SK-N-SH (cell line): ENCODE measurements around the gene ZNF296. TPM values are rescaled to one million over a fixed set of nuclear protein-coding genes. Genes with fewer than 3 reads are reported as not detected.

Experiments used
- CTCF ChIA-PET: fragments of 300-600, 350-600 bp; formaldehyde crosslinking; extraction: SDS; loops from one replicate; lab custom pipeline; 2021; lab: Yijun Ruan, JAX
- POLR2A ChIA-PET: fragments of 350-600 bp; sonication (Branson Sonifier 250); formaldehyde crosslinking; extraction: SDS; loops from one replicate; lab custom pipeline; 2020; ENCODE audit warnings: antibody characterized with exemption, inconsistent platforms; lab: Yijun Ruan, JAX
- DNase-seq: peaks from one replicate; pipeline ENCODE4 v3.0.0; 2012
- H2AFZ ChIP-seq: fragments of 200-600 bp; sonication (generic); 2 replicates; pipeline ENCODE4 v1.8.1; 2016; ENCODE audit warnings: antibody characterized with exemption, mild to moderate bottlenecking, low read depth
- H3F3A ChIP-seq: fragments of 200-600 bp; sonication (generic); replicated peaks from 2 replicates; pipeline ENCODE3; 2016; ENCODE audit warnings: antibody characterized with exemption, mild to moderate bottlenecking; ENCODE audit not compliant: insufficient read depth
- H3K27ac ChIP-seq, 2 experiments: fragments of 200-500 bp in 1 of 2; fragments of 200-600 bp in 1 of 2; sonication (Bioruptor generic) in 1 of 2; sonication (generic), shearing (Covaris generic) in 1 of 2; 2 replicates each; pipeline versions ENCODE4 v1.5.1 to v1.6.1; 2014 to 2016; ENCODE audit warnings: low read depth in 2 of 2, inconsistent platforms in 1 of 2, low read length in 1 of 2, mild to moderate bottlenecking in 1 of 2, mixed read lengths in 1 of 2
- H3K27me3 ChIP-seq: fragments of 200-600 bp; sonication (generic), shearing (Covaris generic); 2 replicates; pipeline ENCODE4 v1.6.1; 2016; ENCODE audit warnings: mixed run types; ENCODE audit not compliant: insufficient read depth
- H3K36me3 ChIP-seq, 2 experiments: fragments of 200-500 bp in 1 of 2; fragments of 200-600 bp in 1 of 2; sonication (Bioruptor generic) in 1 of 2; sonication (generic) in 1 of 2; replicated peaks in 1 of 2; 2 replicates each; pipeline versions ENCODE3 to v1.5.1; 2014 to 2016; ENCODE audit warnings: low read length in 1 of 2, mild to moderate bottlenecking in 1 of 2; ENCODE audit not compliant: insufficient read depth in 2 of 2, control insufficient read depth in 1 of 2
- H3K4me1 ChIP-seq, 2 experiments: fragments of 200-500 bp in 1 of 2; fragments of 200-600 bp in 1 of 2; sonication (Bioruptor generic) in 1 of 2; sonication (generic), shearing (Covaris generic) in 1 of 2; 2 replicates each; pipeline versions ENCODE4 v1.5.1 to v1.6.1; 2014 to 2016; ENCODE audit warnings: low read depth in 1 of 2, low read length in 1 of 2, mixed run types in 1 of 2; ENCODE audit not compliant: insufficient read depth in 2 of 2, control insufficient read depth in 1 of 2
- H3K4me2 ChIP-seq: fragments of 200-600 bp; sonication (generic), shearing (Covaris generic); 2 replicates; pipeline ENCODE4 v1.6.1; 2017; ENCODE audit warnings: mixed run types
- H3K4me3 ChIP-seq, 2 experiments: fragments of 200-500 bp in 1 of 2; fragments of 200-600 bp in 1 of 2; sonication (Bioruptor generic) in 1 of 2; sonication (generic), shearing (Covaris generic) in 1 of 2; 2 replicates each; pipeline versions ENCODE4 v1.5.1 to v1.8.1; 2014 to 2016; ENCODE audit warnings: low read depth in 2 of 2, inconsistent platforms in 1 of 2, low read length in 1 of 2, mild to moderate bottlenecking in 1 of 2, mixed read lengths in 1 of 2, moderate library complexity in 1 of 2
- H3K79me2 ChIP-seq: fragments of 200-600 bp; sonication (generic); 2 replicates; pipeline ENCODE4 v1.8.1; 2017; ENCODE audit warnings: mild to moderate bottlenecking; ENCODE audit not compliant: insufficient read depth
- H3K9ac ChIP-seq: fragments of 200-600 bp; sonication (generic); 2 replicates; pipeline ENCODE4 v1.6.1; 2017; ENCODE audit warnings: mixed run types
- H3K9me2 ChIP-seq: fragments of 200-600 bp; sonication (generic); 2 replicates; pipeline ENCODE4 v1.6.1; 2017; ENCODE audit warnings: mixed run types
- H3K9me3 ChIP-seq: fragments of 200-600 bp; sonication (generic); 2 replicates; pipeline ENCODE4 v1.6.1; 2017; ENCODE audit warnings: mixed run types, mild to moderate bottlenecking, moderate library complexity
- H4K20me1 ChIP-seq: fragments of 200-600 bp; sonication (generic); 2 replicates; pipeline ENCODE4 v1.6.1; 2017; ENCODE audit warnings: mild to moderate bottlenecking, mixed run types; ENCODE audit not compliant: insufficient read depth
- CHD2 ChIP-seq: fragments of 150-350 bp; IDR thresholded peaks from 2 replicates; pipeline ENCODE4 v1.6.1; 2018; ENCODE audit warnings: low read length; ENCODE audit not compliant: partially characterized antibody
- JUND ChIP-seq: IDR thresholded peaks from 2 replicates; pipeline ENCODE4 v1.4.0; 2012
- MEF2A ChIP-seq: IDR thresholded peaks from 2 replicates; pipeline ENCODE4 v1.4.0; 2012; ENCODE audit warnings: low read depth, borderline replicate concordance
- RAD21 ChIP-seq: IDR thresholded peaks from 2 replicates; pipeline ENCODE4 v1.6.1; 2012; ENCODE audit warnings: mild to moderate bottlenecking, low read length
- RCOR1 ChIP-seq: fragments of 150-350 bp; IDR thresholded peaks from 2 replicates; pipeline ENCODE4 v1.6.1; 2017; ENCODE audit warnings: antibody characterized with exemption, low read length
- REST ChIP-seq: IDR thresholded peaks from 2 replicates; pipeline ENCODE4 v1.6.1; 2012; ENCODE audit warnings: mild to moderate bottlenecking, low read depth, low read length, moderate library complexity
- USF1 ChIP-seq: IDR thresholded peaks from 2 replicates; pipeline ENCODE4 v1.4.0; 2012; ENCODE audit warnings: low read depth, borderline replicate concordance
- USF2 ChIP-seq: fragments of 150-350 bp; IDR thresholded peaks from 2 replicates; pipeline ENCODE4 v1.6.1; 2017; ENCODE audit warnings: antibody characterized with exemption, low read length, low read depth, borderline replicate concordance
- WGBS: methylation state at CpG from one replicate; pipeline ENCODE4 v1.1.6; 2017; ENCODE audit warnings: low lambda C conversion rate; 5-methylcytosine and 5-hydroxymethylcytosine counted together
- polyA plus RNA-seq, 3 experiments: library from polyadenylated mRNA; depleted of rRNA; stranded (reverse); fragments of >200 nt; gene quantifications; 2 replicates each; pipeline ENCODE4 v1.2.3, GENCODE V29; 2012
- TF ChIP-seq, protein P1 (sequence below): fragments of 200-600 bp; sonication (generic); IDR thresholded peaks from 2 replicates; pipeline ENCODE4 v1.6.1; 2017; ENCODE audit warnings: antibody characterized with exemption, mild to moderate bottlenecking, moderate library complexity

The ZNF296 gene
- polyA plus RNA-seq, 1 of the 3 experiments (the other 2 are of a cell fraction) = 0.21 TPM

- 96% methylated on average over 6 of the region's 6 CpGs for WGBS
- ChIA-PET CTCF (interaction anchor here (1.0 to 2.7 kb wide), 3 partner anchors 8 to 14 kb away, joined by 3 to 24 read pairs (median 6); no protein-coding TSS in a partner anchor), POLR2A (no interaction called here)
- Histone ChIP-seq H3F3A (no peaks in the 10 kb centered on the region), H3K27ac (no peak overlapping the region; a peak in 1 of 4 replicates), H3K4me1 (peaks cover 0 to 24% of the 10 kb centered on the region in 2 experiments; a peak in 1 of 4 replicates), H3K79me2 (peaks cover 76% of the 10 kb centered on the region), H3K9me3 (no peaks in the 10 kb centered on the region), H4K20me1 (peaks cover 83% of the 10 kb centered on the region), H2AFZ (no peak overlapping the region), H3K36me3 (no peaks in the 10 kb centered on the region), H3K9ac (no peak overlapping the region), H3K4me3 (no peak overlapping the region), H3K9me2 (no peaks in the 10 kb centered on the region), H3K4me2 (no peak overlapping the region)
- TF ChIP-seq MEF2A (no peak), REST (no peak), RCOR1 (no peak), RAD21 (no peak), JUND (no peak), CHD2 (no peak), USF2 (no peak), USF1 (no peak)
- TF ChIP-seq, protein P1, sequence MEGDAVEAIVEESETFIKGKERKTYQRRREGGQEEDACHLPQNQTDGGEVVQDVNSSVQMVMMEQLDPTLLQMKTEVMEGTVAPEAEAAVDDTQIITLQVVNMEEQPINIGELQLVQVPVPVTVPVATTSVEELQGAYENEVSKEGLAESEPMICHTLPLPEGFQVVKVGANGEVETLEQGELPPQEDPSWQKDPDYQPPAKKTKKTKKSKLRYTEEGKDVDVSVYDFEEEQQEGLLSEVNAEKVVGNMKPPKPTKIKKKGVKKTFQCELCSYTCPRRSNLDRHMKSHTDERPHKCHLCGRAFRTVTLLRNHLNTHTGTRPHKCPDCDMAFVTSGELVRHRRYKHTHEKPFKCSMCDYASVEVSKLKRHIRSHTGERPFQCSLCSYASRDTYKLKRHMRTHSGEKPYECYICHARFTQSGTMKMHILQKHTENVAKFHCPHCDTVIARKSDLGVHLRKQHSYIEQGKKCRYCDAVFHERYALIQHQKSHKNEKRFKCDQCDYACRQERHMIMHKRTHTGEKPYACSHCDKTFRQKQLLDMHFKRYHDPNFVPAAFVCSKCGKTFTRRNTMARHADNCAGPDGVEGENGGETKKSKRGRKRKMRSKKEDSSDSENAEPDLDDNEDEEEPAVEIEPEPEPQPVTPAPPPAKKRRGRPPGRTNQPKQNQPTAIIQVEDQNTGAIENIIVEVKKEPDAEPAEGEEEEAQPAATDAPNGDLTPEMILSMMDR = no peak
- TF ChIP-seq, all 33 proteins: peak for 0
- DNase-seq = no peak
- H3K27me3 ChIP-seq = no peaks in the 10 kb centered on the region
These were observed 47.7 kb upstream of the ZNF296 start for GRCh38 chr19:45124021-45124420.
